ENCODE data around the gene CDH23. TPM values are rescaled to one million over a fixed set of nuclear protein-coding genes. Genes with fewer than 3 reads are reported as not detected.

The CDH23 gene
- total RNA-seq, 1 experiment from 2014 or later, result not detected

- DNase-seq, result no peak
- ATAC-seq, result no peak
- H4K20me1 ChIP-seq (ENCODE audit: low read length), result no peaks in the 10 kb centered on the region
- no TSS peak for BruUV-seq (replicated peaks)
- no peak for TF ChIP-seq EZH2phosphoT487 (IDR thresholded peaks at IDR 0.05; ENCODE audit: borderline replicate concordance, low read length)
- TF ChIP-seq, protein P1, sequence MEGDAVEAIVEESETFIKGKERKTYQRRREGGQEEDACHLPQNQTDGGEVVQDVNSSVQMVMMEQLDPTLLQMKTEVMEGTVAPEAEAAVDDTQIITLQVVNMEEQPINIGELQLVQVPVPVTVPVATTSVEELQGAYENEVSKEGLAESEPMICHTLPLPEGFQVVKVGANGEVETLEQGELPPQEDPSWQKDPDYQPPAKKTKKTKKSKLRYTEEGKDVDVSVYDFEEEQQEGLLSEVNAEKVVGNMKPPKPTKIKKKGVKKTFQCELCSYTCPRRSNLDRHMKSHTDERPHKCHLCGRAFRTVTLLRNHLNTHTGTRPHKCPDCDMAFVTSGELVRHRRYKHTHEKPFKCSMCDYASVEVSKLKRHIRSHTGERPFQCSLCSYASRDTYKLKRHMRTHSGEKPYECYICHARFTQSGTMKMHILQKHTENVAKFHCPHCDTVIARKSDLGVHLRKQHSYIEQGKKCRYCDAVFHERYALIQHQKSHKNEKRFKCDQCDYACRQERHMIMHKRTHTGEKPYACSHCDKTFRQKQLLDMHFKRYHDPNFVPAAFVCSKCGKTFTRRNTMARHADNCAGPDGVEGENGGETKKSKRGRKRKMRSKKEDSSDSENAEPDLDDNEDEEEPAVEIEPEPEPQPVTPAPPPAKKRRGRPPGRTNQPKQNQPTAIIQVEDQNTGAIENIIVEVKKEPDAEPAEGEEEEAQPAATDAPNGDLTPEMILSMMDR (conservative IDR thresholded peaks at IDR 0.05; ENCODE audit: low read depth, low read length), result no peak
- TF ChIP-seq EZH2 (IDR thresholded peaks at IDR 0.05; ENCODE audit: low read length, unreplicated experiment), result no peak
- H3K9ac ChIP-seq (ENCODE audit: low read length), result no peak overlapping the region
- H3K4me1 ChIP-seq (ENCODE audit: insufficient read depth, low read length), result no peaks in the 10 kb centered on the region
- intact Hi-C loops (cut with micrococcal nuclease), result no loop called here
- no peak overlapping the region for H3K4me3 ChIP-seq (ENCODE audit: low read length)
- no peaks in the 10 kb centered on the region for H3K27me3 ChIP-seq (ENCODE audit: low read length)
- ChIA-PET CTCF (no interaction called here), POLR2A (ENCODE audit: unreplicated experiment) (no interaction called here)
- no peak overlapping the region for H2AFZ ChIP-seq (ENCODE audit: low read length)
- H3K9me3 ChIP-seq (ENCODE audit: low read length), result no peaks in the 10 kb centered on the region
- no peak overlapping the region for H3K4me2 ChIP-seq (ENCODE audit: low read length)
- H3K36me3 ChIP-seq (ENCODE audit: low read depth, low read length), result no peaks in the 10 kb centered on the region
- no peaks in the 10 kb centered on the region for H3F3A ChIP-seq (ENCODE audit: low read length, unreplicated experiment)
- no peaks in the 10 kb centered on the region for H3K79me2 ChIP-seq (ENCODE audit: low read length)
- no peaks in the 10 kb centered on the region for H3K9me2 ChIP-seq (replicated peaks; ENCODE audit: low read length)
- H3K27ac ChIP-seq (ENCODE audit: low read length), result no peak overlapping the region
Measured at GRCh38 chr10:71661779-71662336, 265.1 kb downstream of the CDH23 start.

DNA sequence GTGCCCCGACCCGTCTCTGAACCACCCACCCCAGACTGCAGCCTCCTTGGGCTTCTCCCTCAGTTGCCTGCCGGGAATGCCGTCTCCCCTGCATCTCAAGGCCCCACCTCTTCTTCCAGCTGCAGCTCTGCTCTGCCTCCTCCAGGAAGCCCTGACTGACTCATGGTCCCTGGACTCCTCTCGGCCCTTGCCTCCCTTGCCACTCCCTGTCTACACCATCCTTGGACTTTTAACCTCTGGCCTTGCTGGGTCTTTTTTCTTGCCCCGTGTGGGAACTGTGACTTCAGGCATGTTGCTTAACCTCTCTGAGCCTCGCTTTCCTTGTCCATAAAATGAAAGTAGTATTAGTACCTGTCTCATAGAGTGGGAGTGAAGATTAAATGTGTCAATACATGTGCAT, 266.6 kb downstream of the CDH23 start:
- intact Hi-C loops (cut with micrococcal nuclease), result no loop called here
- CTCF ChIA-PET, result no interaction called here

DNA sequence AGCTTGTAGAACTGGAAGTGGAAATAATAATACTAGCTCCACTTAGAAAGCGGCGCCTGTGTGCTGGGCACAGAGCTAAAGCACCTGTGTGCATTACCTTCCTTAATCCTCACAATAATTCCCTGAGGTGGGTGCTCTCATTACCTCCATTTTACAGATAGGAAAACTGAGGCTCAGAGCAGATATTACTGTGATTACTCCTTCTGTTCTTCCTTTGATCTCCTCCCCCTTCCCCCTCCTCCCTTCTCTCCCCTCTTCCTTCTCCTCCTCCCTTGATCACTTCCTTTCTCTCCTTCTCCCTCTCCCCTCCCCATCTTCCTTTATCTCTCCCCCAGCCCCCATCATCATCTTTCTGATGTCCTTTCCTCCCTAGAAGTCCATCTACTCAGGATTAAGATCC, 267.9 kb downstream of the CDH23 start:
- no peak overlapping the region for H3K27ac ChIP-seq (ENCODE audit: low read length)
- no peaks in the 10 kb centered on the region for H3K27me3 ChIP-seq (ENCODE audit: low read length)
- no peak overlapping the region for H2AFZ ChIP-seq (ENCODE audit: low read length)
- no peaks in the 10 kb centered on the region for H3K79me2 ChIP-seq (ENCODE audit: low read length)
- H3K4me3 ChIP-seq (ENCODE audit: low read length), result no peak overlapping the region
- H3K4me1 ChIP-seq (ENCODE audit: insufficient read depth, low read length), result no peaks in the 10 kb centered on the region
- no peak for ATAC-seq
- intact Hi-C loops (cut with micrococcal nuclease), result no loop called here
- ChIA-PET CTCF (no interaction called here), POLR2A (ENCODE audit: unreplicated experiment) (no interaction called here)
- H3K9me3 ChIP-seq (ENCODE audit: low read length), result no peaks in the 10 kb centered on the region
- H3K9ac ChIP-seq (ENCODE audit: low read length), result no peak overlapping the region
- no peak overlapping the region for H3K4me2 ChIP-seq (ENCODE audit: low read length)
- H3F3A ChIP-seq (ENCODE audit: low read length, unreplicated experiment), result no peaks in the 10 kb centered on the region
- no peaks in the 10 kb centered on the region for H3K36me3 ChIP-seq (ENCODE audit: low read depth, low read length)
- no peaks in the 10 kb centered on the region for H3K9me2 ChIP-seq (replicated peaks; ENCODE audit: low read length)
- DNase-seq, result no peak
- TF ChIP-seq EZH2 (IDR thresholded peaks at IDR 0.05; ENCODE audit: low read length, unreplicated experiment) (no peak), EZH2phosphoT487 (IDR thresholded peaks at IDR 0.05; ENCODE audit: borderline replicate concordance, low read length) (no peak)
- TF ChIP-seq, protein P1 (conservative IDR thresholded peaks at IDR 0.05; ENCODE audit: low read depth, low read length), result no peak
- no TSS peak for BruUV-seq (replicated peaks)
- no peaks in the 10 kb centered on the region for H4K20me1 ChIP-seq (ENCODE audit: low read length)

More for the DNA sequence above, 266.6 kb downstream of the CDH23 start:
- Histone ChIP-seq H2AFZ (ENCODE audit: low read length) (no peak overlapping the region), H3F3A (ENCODE audit: low read length, unreplicated experiment) (no peaks in the 10 kb centered on the region), H3K36me3 (ENCODE audit: low read depth, low read length) (no peaks in the 10 kb centered on the region), H3K4me3 (ENCODE audit: low read length) (no peak overlapping the region), H3K9me3 (ENCODE audit: low read length) (no peaks in the 10 kb centered on the region), H4K20me1 (ENCODE audit: low read length) (no peaks in the 10 kb centered on the region), H3K4me1 (ENCODE audit: insufficient read depth, low read length) (no peaks in the 10 kb centered on the region), H3K4me2 (ENCODE audit: low read length) (no peak overlapping the region), H3K79me2 (ENCODE audit: low read length) (no peaks in the 10 kb centered on the region), H3K9me2 (replicated peaks; ENCODE audit: low read length) (no peaks in the 10 kb centered on the region), H3K27ac (ENCODE audit: low read length) (no peak overlapping the region), H3K27me3 (ENCODE audit: low read length) (no peaks in the 10 kb centered on the region), H3K9ac (ENCODE audit: low read length) (no peak overlapping the region)
- TF ChIP-seq EZH2 (IDR thresholded peaks at IDR 0.05; ENCODE audit: low read length, unreplicated experiment) (no peak), EZH2phosphoT487 (IDR thresholded peaks at IDR 0.05; ENCODE audit: borderline replicate concordance, low read length) (no peak)
- TF ChIP-seq, protein P1 (conservative IDR thresholded peaks at IDR 0.05; ENCODE audit: low read depth, low read length), result no peak
- DNase-seq (no peak), ATAC-seq (no peak)
- POLR2A ChIA-PET (ENCODE audit: unreplicated experiment), result no interaction called here
- no TSS peak for BruUV-seq (replicated peaks)
